HG02885 (cell line): ENCODE measurements around the gene SEC14L1.

Source experiments
- ATAC-seq: cut with Tn5 transposase; IDR thresholded peaks from one replicate; pipeline ENCODE4 v1.9.1; 2021; ENCODE audit warnings: mild to moderate bottlenecking; ENCODE audit not compliant: unreplicated experiment, poor library complexity

The SEC14L1 gene

GRCh38 chr17:77210946-77211541 is 70.3 kb downstream of the SEC14L1 start:
- no peak for ATAC-seq

GRCh38 chr17:77211681-77212080 is 70.9 kb downstream of the SEC14L1 start:
- no peak for ATAC-seq

- peak; percentile 78 for ATAC-seq
These were observed 71.5 kb downstream of the SEC14L1 start for GRCh38 chr17:77212081-77212832.

- ATAC-seq, result peak; percentile 23
These were observed 72.3 kb downstream of the SEC14L1 start for GRCh38 chr17:77212833-77213777.

GRCh38 chr17:77213778-77214132 is 73.0 kb downstream of the SEC14L1 start:
- no peak for ATAC-seq

- ATAC-seq, result no peak
These were observed 73.6 kb downstream of the SEC14L1 start for GRCh38 chr17:77214328-77214727.

GRCh38 chr17:77214743-77215142 is 74.0 kb downstream of the SEC14L1 start:
- no peak for ATAC-seq

- no peak for ATAC-seq
These were observed 74.5 kb downstream of the SEC14L1 start for GRCh38 chr17:77215281-77215680.

- ATAC-seq, result no peak
These were observed 75.7 kb downstream of the SEC14L1 start for GRCh38 chr17:77216486-77216885.

- ATAC-seq, result no peak
These were observed 76.4 kb downstream of the SEC14L1 start for GRCh38 chr17:77217123-77217522.

GRCh38 chr17:77217566-77217965 is 76.8 kb downstream of the SEC14L1 start:
- no peak for ATAC-seq

GRCh38 chr17:77218902-77219301 is 78.1 kb downstream of the SEC14L1 start:
- no peak for ATAC-seq

- no peak for ATAC-seq
These were observed 81.6 kb downstream of the SEC14L1 start for GRCh38 chr17:77222356-77222755.

- no peak for ATAC-seq
These were observed 83.1 kb downstream of the SEC14L1 start for GRCh38 chr17:77223642-77224420.

- no peak for ATAC-seq
These were observed 84.5 kb downstream of the SEC14L1 start for GRCh38 chr17:77225265-77225664.

GRCh38 chr17:77227461-77228240 is 86.9 kb downstream of the SEC14L1 start:
- ATAC-seq, result no peak

- ATAC-seq, result no peak
These were observed 87.5 kb downstream of the SEC14L1 start for GRCh38 chr17:77228241-77228752.

- no peak for ATAC-seq
These were observed 88.0 kb downstream of the SEC14L1 start for GRCh38 chr17:77228816-77229215.

GRCh38 chr17:77229786-77230435 is 89.1 kb downstream of the SEC14L1 start:
- ATAC-seq, result no peak
